Panc1 (cell line): ENCODE data around the gene TRDN. TPM values are rescaled to one million over a fixed set of nuclear protein-coding genes. Genes with fewer than 3 reads are reported as not detected.
"Not testable (repeated sequence)": the region's sequence is repeated elsewhere in the genome, so short reads cannot be mapped to it uniquely, and the experiment has no call there.

Experiments used
- ATAC-seq: fragments of 200-7000 bp; cut with Tn5 transposase; 2 replicates; pipeline ENCODE4 v1.9.1; 2020; ENCODE audit warnings: mild to moderate bottlenecking, moderate library complexity
- BruUV-seq: library from RNA; stranded (reverse); fragments of 400-500 nt; replicated peaks from 2 replicates; lab custom pipeline; 2021; lab: Mats Ljungman, UMichigan
- CTCF ChIA-PET: fragments of 300-600 bp; sonication (Branson Sonifier 250); formaldehyde crosslinking; loops from one replicate; lab custom pipeline; 2022; ENCODE audit warnings: antibody characterized with exemption; lab: Charles Lee
- POLR2A ChIA-PET: fragments of 300-600 bp; sonication (Branson Sonifier 250); formaldehyde crosslinking; loops from one replicate; lab custom pipeline; 2022; ENCODE audit warnings: antibody characterized with exemption; lab: Charles Lee
- DNase-seq: peaks from one replicate; pipeline ENCODE4 v3.0.0-alpha.2; 2010; ENCODE audit warnings: low read depth, low spot score
- H3K27ac ChIP-seq: 2 replicates; pipeline ENCODE4 v1.5.1; 2011; ENCODE audit warnings: mild to moderate bottlenecking, low read length, inconsistent platforms
- H3K27me3 ChIP-seq: fragments of 200-500 bp; sonication (Bioruptor generic); 2 replicates; pipeline ENCODE4 v1.6.0; 2014; ENCODE audit warnings: low read length, inconsistent platforms; ENCODE audit not compliant: control insufficient read depth, insufficient read depth
- H3K36me3 ChIP-seq: fragments of 200-500 bp; sonication (Bioruptor generic); 2 replicates; pipeline ENCODE4 v1.5.1; 2014; ENCODE audit warnings: inconsistent platforms, mild to moderate bottlenecking, low read length, moderate library complexity; ENCODE audit not compliant: control insufficient read depth, insufficient read depth
- H3K4me1 ChIP-seq: 2 replicates; pipeline ENCODE4 v1.5.1; 2011; ENCODE audit warnings: inconsistent platforms, mild to moderate bottlenecking, low read length, moderate library complexity; ENCODE audit not compliant: control insufficient read depth, insufficient read depth
- H3K4me3 ChIP-seq, 2 experiments: 2 replicates each; pipeline ENCODE4 v1.5.1; 2011 to 2012; ENCODE audit warnings: low read depth in 2 of 2, low read length in 2 of 2, mild to moderate bottlenecking in 2 of 2, inconsistent platforms in 1 of 2, moderate library complexity in 1 of 2
- H3K9me3 ChIP-seq: fragments of 200-500 bp; sonication (Bioruptor generic); 2 replicates; pipeline ENCODE4 v1.5.1; 2014; ENCODE audit warnings: low read depth, mild to moderate bottlenecking, inconsistent platforms, low read length, moderate library complexity; ENCODE audit not compliant: control insufficient read depth, insufficient read depth
- POLR2AphosphoS5 ChIP-seq: IDR thresholded peaks from 2 replicates; pipeline ENCODE4 v1.6.1; 2012; ENCODE audit warnings: mild to moderate bottlenecking, low read depth, low read length, moderate library complexity
- REST ChIP-seq, 2 experiments: IDR thresholded peaks; 2 replicates each; pipeline ENCODE4 v1.6.1; 2011 to 2012; ENCODE audit warnings: low read depth in 2 of 2, control low read depth in 1 of 2, low read length in 1 of 2, mild to moderate bottlenecking in 1 of 2, moderate library complexity in 1 of 2; ENCODE audit not compliant: insufficient read depth in 1 of 2
- SIN3A ChIP-seq: IDR thresholded peaks from 2 replicates; pipeline ENCODE4 v1.6.1; 2012; ENCODE audit warnings: low read depth, mild to moderate bottlenecking, low read length, moderate library complexity, borderline replicate concordance; ENCODE audit not compliant: insufficient read depth
- TCF7L2 ChIP-seq: IDR thresholded peaks from 2 replicates; pipeline ENCODE4 v1.6.1; 2011; ENCODE audit warnings: mild to moderate bottlenecking, low read depth, low read length, inconsistent platforms
- in situ Hi-C: cut with HindIII; loops from 2 replicates; pipeline ENCODE4 v1.10.0; 2016; ENCODE audit warnings: low sequenced_read_pairs, low pct_unique_long_range_greater_than_20kb
- intact Hi-C: fragments of 100-400 bp; cut with micrococcal nuclease; formaldehyde crosslinking; loops from one replicate; pipeline ENCODE4 v1.10.0; 2022; ENCODE audit not compliant: unreplicated experiment
- total RNA-seq: library from RNA; stranded (reverse); gene quantifications from one replicate; pipeline ENCODE4 v1.2.1, GENCODE V29; 2021; ENCODE audit not compliant: unreplicated experiment
- TF ChIP-seq, protein P1 (sequence below): fragments of 450-650 bp; IDR thresholded peaks from 2 replicates; pipeline ENCODE4 v1.5.1; 2017; ENCODE audit warnings: mild to moderate bottlenecking

The TRDN gene
- total RNA-seq, 1 experiment from 2014 or later = not detected

DNA sequence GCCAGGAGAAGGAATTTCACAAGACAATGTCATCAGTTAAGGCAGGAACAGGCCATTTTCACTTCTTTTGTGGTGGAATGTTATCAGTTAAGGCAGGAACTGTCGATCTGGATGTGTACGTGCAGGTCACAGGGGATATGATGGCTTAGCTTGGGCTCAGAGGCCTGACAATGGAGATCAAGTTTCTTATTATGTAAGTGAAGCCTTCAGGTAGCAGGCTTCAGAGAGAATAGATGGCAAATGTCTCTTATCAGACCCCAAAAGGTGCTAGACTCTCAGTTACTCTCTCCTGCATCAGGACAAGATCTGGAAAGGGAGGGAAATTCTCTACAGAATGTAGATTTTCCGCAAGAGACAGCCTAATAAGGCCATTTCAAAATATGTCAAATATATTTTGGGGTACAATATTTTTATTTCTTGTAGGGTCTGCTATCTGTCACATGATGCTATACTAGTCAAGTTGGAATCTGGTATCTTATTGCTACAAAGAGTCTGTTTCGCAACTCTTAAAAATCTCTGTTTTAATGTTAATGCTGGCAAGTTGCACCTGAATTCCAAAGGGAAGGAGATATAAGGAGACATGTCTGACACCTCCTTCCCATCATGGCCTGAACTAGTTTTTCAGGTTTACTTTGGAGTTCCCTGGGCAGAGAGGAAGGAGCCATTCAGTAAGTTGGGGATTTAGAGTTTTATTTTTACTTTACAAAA lies 48.8 kb downstream of the TRDN start:
- BruUV-seq = no TSS peak

DNA sequence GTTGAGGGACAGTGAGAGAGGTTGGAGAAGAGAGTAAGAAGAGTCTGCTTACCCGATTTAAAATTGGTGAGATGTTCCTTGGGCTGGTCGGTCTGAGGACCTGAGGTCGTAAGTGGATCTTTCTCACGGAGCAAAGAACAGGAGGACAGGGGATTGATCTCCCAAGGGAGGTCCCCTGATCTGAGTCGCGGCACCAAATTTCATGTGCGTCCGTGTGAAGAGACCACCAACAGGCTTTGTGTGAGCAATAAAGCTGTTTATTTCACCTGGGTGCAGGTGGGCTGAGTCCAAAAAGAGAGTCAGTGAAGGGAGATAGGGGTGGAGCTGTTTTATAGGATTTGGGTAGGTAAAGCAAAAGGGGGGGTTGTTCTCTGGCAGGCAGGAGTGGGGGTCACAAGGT lies 49.3 kb downstream of the TRDN start:
- BruUV-seq = not testable (repeated sequence)

More for the DNA sequence above, 48.8 kb downstream of the TRDN start:
- H3K4me1 ChIP-seq = no peaks in the 10 kb centered on the region
- intact Hi-C loops (no loop called here), in situ Hi-C loops (no loop called here)
- TF ChIP-seq SIN3A (no peak), POLR2AphosphoS5 (no peak), TCF7L2 (no peak), REST (IDR thresholded peaks at IDR 0.05; ENCODE audit: insufficient read depth in 1 of 2, low read depth in 2 of 2, low read length in 1 of 2) (no peak)
- TF ChIP-seq, protein P1, sequence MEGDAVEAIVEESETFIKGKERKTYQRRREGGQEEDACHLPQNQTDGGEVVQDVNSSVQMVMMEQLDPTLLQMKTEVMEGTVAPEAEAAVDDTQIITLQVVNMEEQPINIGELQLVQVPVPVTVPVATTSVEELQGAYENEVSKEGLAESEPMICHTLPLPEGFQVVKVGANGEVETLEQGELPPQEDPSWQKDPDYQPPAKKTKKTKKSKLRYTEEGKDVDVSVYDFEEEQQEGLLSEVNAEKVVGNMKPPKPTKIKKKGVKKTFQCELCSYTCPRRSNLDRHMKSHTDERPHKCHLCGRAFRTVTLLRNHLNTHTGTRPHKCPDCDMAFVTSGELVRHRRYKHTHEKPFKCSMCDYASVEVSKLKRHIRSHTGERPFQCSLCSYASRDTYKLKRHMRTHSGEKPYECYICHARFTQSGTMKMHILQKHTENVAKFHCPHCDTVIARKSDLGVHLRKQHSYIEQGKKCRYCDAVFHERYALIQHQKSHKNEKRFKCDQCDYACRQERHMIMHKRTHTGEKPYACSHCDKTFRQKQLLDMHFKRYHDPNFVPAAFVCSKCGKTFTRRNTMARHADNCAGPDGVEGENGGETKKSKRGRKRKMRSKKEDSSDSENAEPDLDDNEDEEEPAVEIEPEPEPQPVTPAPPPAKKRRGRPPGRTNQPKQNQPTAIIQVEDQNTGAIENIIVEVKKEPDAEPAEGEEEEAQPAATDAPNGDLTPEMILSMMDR = no peak
- POLR2A ChIA-PET = no interaction called here
- no peaks in the 10 kb centered on the region for H3K27me3 ChIP-seq
- ATAC-seq (no peak), DNase-seq (no peak)
- H3K27ac ChIP-seq = no peak overlapping the region
- H3K4me3 ChIP-seq = no peak overlapping the region
- no peaks in the 10 kb centered on the region for H3K36me3 ChIP-seq
- CTCF ChIA-PET = no interaction called here
- H3K9me3 ChIP-seq = no peaks in the 10 kb centered on the region

DNA sequence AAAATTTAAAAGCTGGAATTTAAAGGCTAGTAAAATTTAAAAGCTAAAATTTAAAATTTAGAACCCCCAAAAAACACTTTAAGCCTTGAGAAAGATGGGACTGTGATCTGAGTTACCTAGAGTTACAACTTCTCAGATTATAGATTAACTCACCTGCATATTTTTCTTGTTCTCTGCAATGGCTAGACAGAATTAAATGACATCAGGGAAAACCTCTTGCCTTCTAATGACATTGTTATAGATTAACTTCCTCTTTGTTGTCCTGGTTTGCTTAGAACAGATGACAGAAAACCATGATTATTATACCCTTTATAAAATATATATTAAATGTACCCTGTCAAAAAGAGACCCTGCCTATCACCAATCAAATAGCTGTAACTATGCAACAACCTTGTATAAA lies 56.4 kb downstream of the TRDN start:
- no peaks in the 10 kb centered on the region for H3K36me3 ChIP-seq
- no peak for TF ChIP-seq TCF7L2
- ChIA-PET CTCF (no interaction called here), POLR2A (no interaction called here)
- in situ Hi-C loops = no loop called here
- intact Hi-C loops = no loop called here
- no peaks in the 10 kb centered on the region for H3K9me3 ChIP-seq
- no peaks in the 10 kb centered on the region for H3K27me3 ChIP-seq
- H3K4me3 ChIP-seq = no peak overlapping the region
- ATAC-seq = no peak
- no peak overlapping the region for H3K27ac ChIP-seq
- no peak for DNase-seq
- BruUV-seq = no TSS peak
- no peaks in the 10 kb centered on the region for H3K4me1 ChIP-seq

More for the DNA sequence above, 49.3 kb downstream of the TRDN start:
- ATAC-seq, H3K27ac ChIP-seq, H3K36me3 ChIP-seq, POLR2A ChIA-PET, H3K4me3 ChIP-seq, H3K27me3 ChIP-seq, in situ Hi-C loops, CTCF ChIA-PET, H3K4me1 ChIP-seq, intact Hi-C loops, DNase-seq, H3K9me3 ChIP-seq: not testable (repeated sequence)
